Fibroblast of lung (primary cell): ENCODE data around the gene TCP10L.

Experiments
- CTCF ChIP-seq, 2 donors: IDR thresholded peaks in 1 of 2; conservative IDR thresholded peaks in 1 of 2; 1 replicate in 1 of 2; 2 replicates in 1 of 2; pipeline ENCODE4 v1.5.1; 2011 to 2012; ENCODE audit warnings: low read length in 2 of 2, control low read depth in 1 of 2, inconsistent platforms in 1 of 2, low read depth in 1 of 2, mild to moderate bottlenecking in 1 of 2
- EZH2 ChIP-seq: IDR thresholded peaks from 2 replicates; pipeline ENCODE4 v1.5.1; 2012; ENCODE audit warnings: low read length, control low read depth, mild to moderate bottlenecking; ENCODE audit errors: missing control alignments

- TF ChIP-seq EZH2, result no peak
- TF ChIP-seq CTCF (conservative IDR thresholded peaks at IDR 0.05 in 1 of 2, IDR thresholded peaks at IDR 0.05 in 1 of 2; ENCODE audit: low read depth in 1 of 2, low read length in 2 of 2), result no peak
Observed at GRCh38 chr21:32593690-32594089, 8.4 kb upstream of the TCP10L start.
